Vagina (tissue), 2 donors: ENCODE measurements around the gene TPM4.

Experiments used
- POLR2AphosphoS5 ChIP-seq, 2 donors: sonication (generic); formaldehyde crosslinking; IDR thresholded peaks; one replicate each; pipeline ENCODE4 v1.9.0; 2017; ENCODE audit warnings: antibody characterized with exemption in 2 of 2, mild to moderate bottlenecking in 2 of 2, low read depth in 1 of 2; ENCODE audit not compliant: insufficient read depth in 1 of 2
- TF ChIP-seq, protein P1 (sequence below), 3 experiments: fragments of 450-650 bp in 2 of 3; fragments of 200-600 bp in 1 of 3; sonication (generic) in 1 of 3; IDR thresholded peaks; one replicate each; pipeline ENCODE4 v1.5.1; 2017 to 2019; ENCODE audit warnings: antibody characterized with exemption in 3 of 3, mild to moderate bottlenecking in 2 of 3, moderate library complexity in 2 of 3

DNA sequence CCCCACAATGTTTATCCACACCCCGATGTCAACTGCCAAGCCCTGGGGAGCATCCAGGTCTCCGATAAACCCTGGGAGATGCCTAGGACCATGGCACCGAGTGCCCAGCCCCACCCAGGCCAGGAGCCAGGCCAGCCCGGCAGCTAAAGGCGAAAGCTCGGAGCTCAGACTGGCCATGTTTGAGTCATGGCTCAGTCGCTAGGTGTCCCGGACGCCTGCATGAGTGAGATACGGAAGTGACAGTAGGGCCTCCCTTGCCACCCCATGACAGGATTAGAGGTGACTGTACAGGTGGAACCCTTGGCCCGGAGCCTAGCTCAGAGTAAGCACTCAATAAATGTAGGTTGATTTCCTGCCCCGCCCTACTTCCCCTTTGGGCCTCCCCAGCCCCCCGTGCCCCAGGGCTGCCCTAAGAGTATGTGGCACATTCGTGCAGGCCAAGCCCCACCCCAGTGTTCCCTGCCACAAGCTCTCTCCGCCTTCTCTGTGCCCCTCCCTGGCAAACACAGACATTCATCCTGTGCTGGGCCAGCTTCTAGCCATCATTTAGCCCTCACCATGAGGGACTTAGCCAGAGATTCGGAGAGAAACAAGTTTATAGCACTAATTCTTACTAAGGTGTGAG is 5.8 kb upstream of the TPM4 start:
- TF ChIP-seq, protein P1, sequence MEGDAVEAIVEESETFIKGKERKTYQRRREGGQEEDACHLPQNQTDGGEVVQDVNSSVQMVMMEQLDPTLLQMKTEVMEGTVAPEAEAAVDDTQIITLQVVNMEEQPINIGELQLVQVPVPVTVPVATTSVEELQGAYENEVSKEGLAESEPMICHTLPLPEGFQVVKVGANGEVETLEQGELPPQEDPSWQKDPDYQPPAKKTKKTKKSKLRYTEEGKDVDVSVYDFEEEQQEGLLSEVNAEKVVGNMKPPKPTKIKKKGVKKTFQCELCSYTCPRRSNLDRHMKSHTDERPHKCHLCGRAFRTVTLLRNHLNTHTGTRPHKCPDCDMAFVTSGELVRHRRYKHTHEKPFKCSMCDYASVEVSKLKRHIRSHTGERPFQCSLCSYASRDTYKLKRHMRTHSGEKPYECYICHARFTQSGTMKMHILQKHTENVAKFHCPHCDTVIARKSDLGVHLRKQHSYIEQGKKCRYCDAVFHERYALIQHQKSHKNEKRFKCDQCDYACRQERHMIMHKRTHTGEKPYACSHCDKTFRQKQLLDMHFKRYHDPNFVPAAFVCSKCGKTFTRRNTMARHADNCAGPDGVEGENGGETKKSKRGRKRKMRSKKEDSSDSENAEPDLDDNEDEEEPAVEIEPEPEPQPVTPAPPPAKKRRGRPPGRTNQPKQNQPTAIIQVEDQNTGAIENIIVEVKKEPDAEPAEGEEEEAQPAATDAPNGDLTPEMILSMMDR (IDR thresholded peaks at IDR 0.05), result no peak
- peak; percentile 84 to 92 for TF ChIP-seq POLR2AphosphoS5 (IDR thresholded peaks at IDR 0.05; ENCODE audit: insufficient read depth in 1 of 2, low read depth in 1 of 2)
